ENCODE measurements around the gene TTC39C. TPM values are rescaled to one million over a fixed set of nuclear protein-coding genes. Genes with fewer than 3 reads are reported as not detected.
"Not testable (repeated sequence)": the region's sequence is repeated elsewhere in the genome, so short reads cannot be mapped to it uniquely, and the experiment has no call there.

TTC39C gene
- total and polyA plus RNA-seq, 2 donors (not counting 3 experiments of a cell fraction or from before 2014, with no cell fraction given), result 0.61 to 6.2 TPM

DNA sequence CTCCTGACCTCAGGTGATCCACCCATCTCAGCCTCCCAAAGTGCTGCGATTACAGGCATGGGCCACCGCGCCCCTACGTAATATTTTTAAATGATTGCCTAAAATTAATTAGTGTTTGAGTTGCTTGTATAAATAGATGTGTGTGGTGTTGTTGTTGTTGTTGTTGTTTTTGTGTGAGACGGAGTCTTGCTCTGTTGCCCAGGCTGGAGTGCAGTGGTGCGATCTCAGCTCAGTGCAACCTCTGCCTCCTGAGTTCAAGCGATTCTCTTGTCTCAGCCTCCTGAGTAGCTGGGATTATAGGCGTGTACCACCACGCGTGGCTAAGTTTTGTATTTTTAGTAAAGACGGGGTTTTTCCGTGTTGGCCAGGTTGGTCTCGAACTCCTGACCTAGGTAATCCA, 14.4 kb downstream of the TTC39C start:
- H3K27me3 ChIP-seq (ENCODE audit: control insufficient read depth in 2 of 2, insufficient read depth in 2 of 2, low read length in 2 of 2); DNase-seq (ENCODE audit: low read depth, low spot score); POLR2A ChIA-PET; H3K36me3 ChIP-seq (ENCODE audit: control insufficient read depth in 2 of 2, extremely low read depth in 1 of 2, insufficient read depth in 2 of 2, low read length in 2 of 2); dilution Hi-C loops (cut with MboI; ENCODE audit: extremely low pct_ligation_motif_present, low sequenced_read_pairs); H3K4me2 ChIP-seq (ENCODE audit: insufficient read depth, low read length); H2AFZ ChIP-seq (ENCODE audit: low read depth, low read length); intact Hi-C loops (cut with micrococcal nuclease); H3K9me1 ChIP-seq (replicated peaks; ENCODE audit: control insufficient read depth, extremely low read depth, insufficient read depth, low read length); H3K27ac ChIP-seq (ENCODE audit: insufficient read depth, low read depth, low read length); H3K9me3 ChIP-seq (replicated peaks; ENCODE audit: control insufficient read depth, insufficient read depth, low read length); H3K4me1 ChIP-seq (ENCODE audit: control insufficient read depth, extremely low read depth, insufficient read depth, low read length); H3K4me3 ChIP-seq (replicated peaks in 1 of 3; ENCODE audit: insufficient read depth in 1 of 3, low read depth in 1 of 3, low read length in 3 of 3); BruUV-seq (replicated peaks); H4K20me1 ChIP-seq (replicated peaks; ENCODE audit: control insufficient read depth, extremely low read depth, insufficient read depth, low read length); H3K9ac ChIP-seq (replicated peaks; ENCODE audit: extremely low read depth, insufficient read depth, low read length); FAIRE-seq; H3K79me2 ChIP-seq (ENCODE audit: control insufficient read depth, insufficient read depth, low read length): not testable (repeated sequence)
- CTCF ChIA-PET, result interaction anchor here (1.2 to 1.4 kb wide), 2 partner anchors 14 to 326 kb away, joined by 3 read pairs; partner anchors contain the start of gene TTC39C

GRCh38 chr18:24031318-24031717, 16.8 kb downstream of the TTC39C start:
- intact Hi-C loops (cut with micrococcal nuclease) (no loop called here), dilution Hi-C loops (cut with MboI; ENCODE audit: extremely low pct_ligation_motif_present, low sequenced_read_pairs) (no loop called here)
- no peaks in the 10 kb centered on the region for H3K9me1 ChIP-seq (replicated peaks; ENCODE audit: control insufficient read depth, extremely low read depth, insufficient read depth, low read length)
- no peaks in the 10 kb centered on the region for H3K4me1 ChIP-seq (ENCODE audit: control insufficient read depth, extremely low read depth, insufficient read depth, low read length)
- H4K20me1 ChIP-seq (replicated peaks; ENCODE audit: control insufficient read depth, extremely low read depth, insufficient read depth, low read length), result no peaks in the 10 kb centered on the region
- no peak overlapping the region for H2AFZ ChIP-seq (ENCODE audit: low read depth, low read length)
- CTCF ChIA-PET, result no interaction called here
- no peak overlapping the region for H3K9ac ChIP-seq (replicated peaks; ENCODE audit: extremely low read depth, insufficient read depth, low read length)
- BruUV-seq (replicated peaks), result no TSS peak
- TF ChIP-seq FOS (IDR thresholded peaks at IDR 0.05; ENCODE audit: borderline replicate concordance, insufficient read depth, low read length) (no peak), EZH2 (IDR thresholded peaks at IDR 0.05; ENCODE audit: borderline replicate concordance, low read depth, low read length, severe bottlenecking) (no peak), POLR2A (IDR thresholded peaks at IDR 0.05; ENCODE audit: low read depth, low read length) (no peak), POLR2AphosphoS5 (IDR thresholded peaks at IDR 0.05; ENCODE audit: insufficient read depth, low read depth, low read length) (no peak), GATA2 (IDR thresholded peaks at IDR 0.05; ENCODE audit: insufficient read depth, insufficient read length, low read depth, low read length) (no peak), JUN (IDR thresholded peaks at IDR 0.05; ENCODE audit: borderline replicate concordance, insufficient read depth, insufficient read length, low read depth) (no peak), MYC (IDR thresholded peaks at IDR 0.05; ENCODE audit: low read depth, low read length) (no peak)
- TF ChIP-seq, protein P1, sequence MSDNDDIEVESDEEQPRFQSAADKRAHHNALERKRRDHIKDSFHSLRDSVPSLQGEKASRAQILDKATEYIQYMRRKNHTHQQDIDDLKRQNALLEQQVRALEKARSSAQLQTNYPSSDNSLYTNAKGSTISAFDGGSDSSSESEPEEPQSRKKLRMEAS (IDR thresholded peaks at IDR 0.05; ENCODE audit: insufficient read depth, insufficient read length), result no peak
- TF ChIP-seq, protein P2, sequence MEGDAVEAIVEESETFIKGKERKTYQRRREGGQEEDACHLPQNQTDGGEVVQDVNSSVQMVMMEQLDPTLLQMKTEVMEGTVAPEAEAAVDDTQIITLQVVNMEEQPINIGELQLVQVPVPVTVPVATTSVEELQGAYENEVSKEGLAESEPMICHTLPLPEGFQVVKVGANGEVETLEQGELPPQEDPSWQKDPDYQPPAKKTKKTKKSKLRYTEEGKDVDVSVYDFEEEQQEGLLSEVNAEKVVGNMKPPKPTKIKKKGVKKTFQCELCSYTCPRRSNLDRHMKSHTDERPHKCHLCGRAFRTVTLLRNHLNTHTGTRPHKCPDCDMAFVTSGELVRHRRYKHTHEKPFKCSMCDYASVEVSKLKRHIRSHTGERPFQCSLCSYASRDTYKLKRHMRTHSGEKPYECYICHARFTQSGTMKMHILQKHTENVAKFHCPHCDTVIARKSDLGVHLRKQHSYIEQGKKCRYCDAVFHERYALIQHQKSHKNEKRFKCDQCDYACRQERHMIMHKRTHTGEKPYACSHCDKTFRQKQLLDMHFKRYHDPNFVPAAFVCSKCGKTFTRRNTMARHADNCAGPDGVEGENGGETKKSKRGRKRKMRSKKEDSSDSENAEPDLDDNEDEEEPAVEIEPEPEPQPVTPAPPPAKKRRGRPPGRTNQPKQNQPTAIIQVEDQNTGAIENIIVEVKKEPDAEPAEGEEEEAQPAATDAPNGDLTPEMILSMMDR (IDR thresholded peaks at IDR 0.05; ENCODE audit: extremely low read depth in 1 of 2, insufficient read depth in 1 of 2, low read depth in 1 of 2, low read length in 2 of 2), result no peak
- POLR2A ChIA-PET, result no interaction called here
- no peak overlapping the region for H3K4me3 ChIP-seq (replicated peaks in 1 of 3; ENCODE audit: insufficient read depth in 1 of 3, low read depth in 1 of 3, low read length in 3 of 3)
- no peak overlapping the region for H3K27ac ChIP-seq (ENCODE audit: insufficient read depth, low read depth, low read length)
- H3K9me3 ChIP-seq (replicated peaks; ENCODE audit: control insufficient read depth, insufficient read depth, low read length), result no peaks in the 10 kb centered on the region
- DNase-seq (ENCODE audit: low read depth, low spot score) (no peak), FAIRE-seq (no peak)
- no peak overlapping the region for H3K4me2 ChIP-seq (ENCODE audit: insufficient read depth, low read length)
- H3K79me2 ChIP-seq (ENCODE audit: control insufficient read depth, insufficient read depth, low read length), result no peaks in the 10 kb centered on the region
- H3K36me3 ChIP-seq (ENCODE audit: control insufficient read depth in 2 of 2, extremely low read depth in 1 of 2, insufficient read depth in 2 of 2, low read length in 2 of 2), result no peaks in the 10 kb centered on the region
- H3K27me3 ChIP-seq (ENCODE audit: control insufficient read depth in 2 of 2, insufficient read depth in 2 of 2, low read length in 2 of 2), result no peaks in the 10 kb centered on the region
